Occipital lobe (tissue), 2 donors: Measurements from ENCODE around the gene PPFIA1. TPM values are rescaled to one million over a fixed set of nuclear protein-coding genes. Genes with fewer than 3 reads are reported as not detected.
"Not testable (repeated sequence)": the region's sequence is repeated elsewhere in the genome, so short reads cannot be mapped to it uniquely, and the experiment has no call there.

Source experiments
- DNase-seq: peaks from one replicate; lab custom pipeline; 2025; lab: John Stamatoyannopoulos, UW
- total RNA-seq: library from RNA; depleted of rRNA; stranded (reverse); fragments of >200 nt; gene quantifications from one replicate; pipeline ENCODE4 v1.2.3, GENCODE V29; 2014

The PPFIA1 gene
- total RNA-seq, 1 donor from 2014 or later, result 34.2 TPM

DNA sequence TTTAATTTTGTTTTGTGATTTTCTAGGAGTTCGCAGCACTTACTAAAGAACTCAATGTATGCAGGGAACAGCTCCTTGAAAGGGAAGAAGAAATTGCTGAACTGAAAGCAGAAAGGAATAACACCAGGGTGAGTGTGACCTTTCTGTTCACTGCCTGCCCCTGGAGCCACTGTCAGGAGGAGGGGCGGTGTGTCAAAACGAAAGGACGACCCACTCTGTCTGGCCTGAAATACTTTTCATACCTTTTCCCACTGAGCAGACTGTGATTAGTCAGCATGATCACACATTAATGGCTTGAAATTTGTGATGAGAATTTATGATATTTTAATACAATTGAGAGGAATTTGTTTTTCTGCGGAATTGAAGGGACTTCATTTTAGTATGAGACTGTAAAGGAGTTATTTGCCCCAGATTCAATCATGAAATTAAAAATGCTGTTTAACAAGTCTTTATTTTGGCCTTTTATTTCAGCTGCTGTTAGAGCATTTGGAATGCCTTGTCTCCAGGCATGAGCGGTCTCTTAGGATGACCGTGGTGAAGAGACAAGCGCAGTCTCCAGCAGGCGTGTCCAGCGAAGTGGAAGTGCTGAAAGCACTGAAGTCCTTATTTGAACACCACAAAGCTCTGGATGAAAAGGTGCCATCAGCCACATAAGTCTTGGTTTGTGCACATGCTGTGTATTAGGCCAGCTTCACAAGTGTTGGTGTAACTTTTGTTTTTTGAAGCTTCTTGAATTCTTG, 54.1 kb downstream of the PPFIA1 start:
- DNase-seq, result no peak

DNA sequence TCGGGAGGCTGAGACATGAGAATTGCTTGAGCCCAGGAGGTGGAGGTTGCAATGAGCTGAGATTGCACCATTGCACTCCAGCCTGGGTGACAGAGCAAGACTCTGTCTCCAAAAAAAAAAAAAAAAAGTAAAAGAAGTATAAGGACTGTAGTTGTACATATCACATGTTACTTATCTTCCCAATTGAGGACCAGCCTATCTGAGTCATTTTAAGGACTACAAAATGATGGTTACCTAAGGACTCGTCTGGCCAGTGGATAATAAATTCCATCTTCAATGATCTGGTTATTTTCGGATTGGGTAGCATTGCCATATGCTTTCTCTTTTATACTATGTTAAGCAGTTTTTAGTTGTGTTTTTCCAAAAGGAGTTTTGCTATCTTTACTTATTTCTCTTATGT, 55.3 kb downstream of the PPFIA1 start:
- DNase-seq, result no peak

DNA sequence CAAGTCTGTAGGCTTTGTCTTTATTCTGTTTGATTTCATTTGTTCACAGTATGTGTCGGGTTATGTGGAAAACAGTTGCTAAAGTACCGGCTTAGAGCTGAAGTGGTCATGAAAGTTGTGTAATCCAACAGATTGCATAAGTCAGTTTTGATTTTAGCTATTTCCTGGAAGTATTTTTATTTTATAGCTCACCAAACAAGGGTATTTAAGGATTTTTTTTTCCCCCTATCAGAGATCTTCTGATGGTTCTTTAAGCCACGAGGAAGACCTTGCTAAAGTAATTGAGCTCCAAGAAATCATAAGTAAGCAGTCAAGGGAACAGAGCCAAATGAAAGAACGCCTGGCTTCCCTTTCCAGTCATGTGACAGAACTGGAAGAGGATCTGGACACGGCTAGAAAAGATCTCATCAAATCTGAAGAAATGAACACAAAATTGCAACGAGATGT, 55.9 kb downstream of the PPFIA1 start:
- no peak for DNase-seq

DNA sequence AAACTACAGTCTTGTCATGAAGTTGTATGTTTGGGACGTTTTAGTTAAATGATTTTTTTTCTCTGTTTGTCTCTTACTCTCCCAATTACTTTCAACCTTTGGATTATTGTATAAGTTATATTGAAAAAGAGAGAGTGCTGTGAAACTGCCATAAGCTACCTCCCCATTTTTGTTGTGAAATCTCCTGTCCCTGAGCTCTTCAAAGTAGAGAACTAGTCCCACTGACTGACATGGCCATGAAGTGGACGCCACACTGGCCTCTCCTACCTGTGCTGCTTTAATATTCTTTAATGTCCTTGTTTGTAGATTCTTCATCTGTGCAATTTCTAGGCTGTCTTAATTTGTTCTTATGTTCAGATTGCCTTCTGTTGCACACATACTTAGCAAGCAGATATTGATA, 56.3 kb downstream of the PPFIA1 start:
- DNase-seq, result no peak

DNA sequence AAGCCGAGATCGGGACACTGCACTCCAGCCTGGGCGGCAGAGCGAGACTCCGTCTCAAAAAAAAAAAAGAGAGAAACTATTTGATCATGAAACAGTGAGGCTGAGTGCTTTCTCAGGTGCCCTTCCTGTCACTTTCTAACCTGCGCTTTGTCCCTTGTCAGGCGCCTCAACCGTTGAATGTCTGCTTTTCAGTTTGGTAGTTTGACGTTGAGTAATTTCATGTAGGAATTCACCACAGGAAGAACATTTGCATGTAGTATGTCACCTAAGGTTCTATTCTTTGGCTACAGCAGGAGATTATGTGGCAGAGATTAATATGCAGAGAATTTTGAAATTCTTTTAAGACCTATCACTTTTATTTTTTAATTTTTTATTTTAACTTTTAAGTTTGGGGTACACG, 57.2 kb downstream of the PPFIA1 start:
- no peak for DNase-seq

DNA sequence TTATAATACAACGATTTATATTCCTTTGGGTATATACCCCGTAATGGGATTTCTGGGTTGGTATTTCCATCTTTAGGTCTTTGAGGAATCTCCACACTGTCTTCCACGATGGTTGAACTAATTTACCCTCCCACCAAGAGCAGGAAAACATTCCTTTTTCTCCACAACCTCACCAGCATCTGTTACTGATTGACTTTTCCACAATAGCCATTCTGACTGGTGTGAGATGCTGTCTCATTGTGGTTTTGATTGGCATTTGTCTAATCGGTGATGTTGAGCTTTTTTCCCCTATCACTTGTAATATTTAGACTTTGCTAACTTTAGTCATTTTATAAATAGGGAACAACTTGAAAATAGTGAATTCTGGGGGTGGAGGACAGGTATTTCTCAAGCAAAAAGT, 58.1 kb downstream of the PPFIA1 start:
- DNase-seq, result no peak

DNA sequence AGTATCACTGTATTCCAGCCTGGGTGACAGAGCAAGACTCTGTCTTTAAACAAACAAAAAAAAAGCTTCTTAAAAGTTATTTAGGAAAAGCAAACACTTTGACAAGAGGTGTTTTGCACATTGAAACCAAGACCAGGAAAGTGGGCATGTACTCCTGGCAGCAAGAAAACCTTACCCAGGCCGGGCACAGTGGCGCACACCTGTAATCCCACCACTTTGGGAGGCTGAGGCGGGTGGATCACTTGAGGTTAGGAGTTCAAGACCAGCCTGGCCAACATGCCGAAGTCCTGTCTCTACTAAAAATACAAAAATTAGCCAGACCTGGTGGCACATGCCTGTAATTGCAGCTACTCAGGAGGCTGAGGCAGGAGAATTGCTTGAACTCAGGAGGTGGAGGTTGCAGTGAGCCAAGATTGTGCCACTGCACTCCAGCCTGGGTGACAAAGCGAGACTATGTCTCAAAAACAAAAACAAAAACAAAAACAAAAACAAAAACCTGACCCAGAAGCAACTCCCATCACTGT, 60.9 kb downstream of the PPFIA1 start:
- DNase-seq, result not testable (repeated sequence)

DNA sequence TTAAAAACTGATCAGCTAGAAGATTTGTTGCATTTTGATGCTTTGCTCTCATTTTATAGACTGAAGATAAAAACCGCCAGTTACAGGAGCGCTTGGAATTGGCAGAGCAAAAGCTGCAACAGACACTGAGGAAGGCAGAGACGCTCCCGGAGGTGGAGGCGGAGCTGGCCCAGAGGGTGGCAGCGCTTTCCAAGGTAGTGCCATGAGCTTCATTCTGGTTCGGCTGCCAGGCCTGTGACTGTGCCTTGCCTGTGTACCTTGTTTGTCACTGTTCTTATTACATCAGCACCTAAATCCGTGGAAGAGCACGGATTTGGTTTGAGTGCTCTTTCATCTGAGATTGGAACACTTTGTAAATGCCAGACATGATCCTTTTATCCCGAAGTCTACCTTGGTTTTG, 61.4 kb downstream of the PPFIA1 start:
- peak; percentile 74 for DNase-seq

DNA sequence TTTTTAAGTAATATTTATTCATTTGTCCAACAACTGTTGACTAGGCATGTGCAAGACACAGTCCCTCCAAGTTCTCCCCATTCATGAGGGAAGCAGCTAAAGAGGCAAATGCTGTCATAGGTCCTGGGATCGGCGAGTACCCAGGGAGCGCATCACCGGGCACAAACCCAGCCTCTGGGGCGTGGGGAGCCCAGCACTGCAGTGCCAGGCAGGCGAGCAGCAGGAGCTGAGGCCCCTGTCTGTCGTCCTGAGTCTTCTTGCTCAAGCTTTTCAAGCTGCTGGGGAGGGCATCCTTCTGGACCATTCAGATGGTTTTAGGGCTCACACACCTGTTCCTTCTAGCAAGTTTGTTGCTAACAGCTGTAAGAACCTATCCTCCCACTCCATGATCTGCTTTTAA, 62.1 kb downstream of the PPFIA1 start:
- DNase-seq, result no peak

DNA sequence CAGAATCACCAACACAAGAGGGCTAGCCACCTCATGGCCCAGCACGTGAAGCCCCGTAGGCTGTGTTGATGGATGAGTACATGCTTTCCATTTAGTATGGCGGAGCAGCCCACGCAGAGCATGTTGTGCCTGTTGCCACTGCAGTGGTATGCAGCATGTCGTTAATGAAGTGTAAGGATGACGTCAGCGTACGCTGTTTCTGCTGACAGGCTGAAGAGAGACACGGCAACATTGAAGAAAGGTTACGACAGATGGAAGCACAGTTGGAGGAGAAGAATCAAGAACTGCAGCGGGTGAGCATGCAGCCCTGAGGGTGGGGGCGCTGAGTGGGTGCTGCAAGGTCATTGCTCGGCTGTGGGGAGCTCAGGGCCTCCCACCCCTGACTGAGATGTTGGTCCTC, 62.8 kb downstream of the PPFIA1 start:
- peak; percentile 19 for DNase-seq

DNA sequence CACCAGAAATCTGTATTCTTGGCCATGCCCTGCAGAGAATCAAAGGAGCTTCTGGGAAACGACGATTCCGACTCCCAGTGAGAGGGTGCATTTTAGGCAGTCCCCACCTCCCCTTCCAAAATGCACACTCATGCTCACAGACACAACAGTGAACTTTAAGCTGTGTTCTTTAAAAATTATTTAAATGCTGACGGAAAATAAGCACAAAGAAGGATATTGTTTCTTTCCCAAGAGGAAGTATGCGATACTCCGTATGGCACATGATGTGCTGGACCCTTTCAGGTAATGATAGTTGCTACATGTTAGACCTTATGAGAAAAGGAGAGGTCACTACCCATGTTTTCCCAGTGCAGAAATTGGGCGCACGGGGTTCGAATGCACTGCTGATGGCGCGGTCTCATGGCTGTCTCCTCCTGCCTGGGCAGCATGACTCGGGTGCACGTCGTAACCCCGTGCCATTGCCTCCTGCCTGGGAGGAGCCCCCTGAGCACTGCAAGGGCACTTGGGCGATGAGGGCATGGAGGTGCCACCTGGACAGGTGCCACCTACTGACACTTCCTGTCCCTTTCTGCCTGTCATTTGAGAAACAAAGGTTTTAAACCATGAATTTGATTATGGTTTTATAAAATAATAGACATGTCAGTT, 64.0 kb downstream of the PPFIA1 start:
- no peak for DNase-seq

DNA sequence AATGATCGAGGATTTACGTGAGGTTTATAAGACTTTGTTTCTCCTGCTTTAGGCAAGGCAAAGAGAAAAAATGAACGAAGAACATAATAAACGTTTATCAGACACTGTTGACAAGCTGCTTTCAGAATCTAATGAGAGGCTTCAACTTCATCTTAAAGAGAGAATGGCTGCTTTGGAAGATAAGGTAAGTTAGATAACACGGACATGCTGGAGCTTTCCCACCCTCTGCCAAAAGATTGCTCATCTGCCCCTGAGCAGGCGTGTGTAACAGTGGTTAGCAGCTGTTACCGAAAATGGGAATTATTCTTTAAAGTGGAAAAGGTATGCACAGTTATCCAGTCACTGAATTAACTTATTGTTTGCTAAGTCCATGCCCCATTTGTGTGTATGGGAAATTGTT, 65.0 kb downstream of the PPFIA1 start:
- DNase-seq, result no peak

DNA sequence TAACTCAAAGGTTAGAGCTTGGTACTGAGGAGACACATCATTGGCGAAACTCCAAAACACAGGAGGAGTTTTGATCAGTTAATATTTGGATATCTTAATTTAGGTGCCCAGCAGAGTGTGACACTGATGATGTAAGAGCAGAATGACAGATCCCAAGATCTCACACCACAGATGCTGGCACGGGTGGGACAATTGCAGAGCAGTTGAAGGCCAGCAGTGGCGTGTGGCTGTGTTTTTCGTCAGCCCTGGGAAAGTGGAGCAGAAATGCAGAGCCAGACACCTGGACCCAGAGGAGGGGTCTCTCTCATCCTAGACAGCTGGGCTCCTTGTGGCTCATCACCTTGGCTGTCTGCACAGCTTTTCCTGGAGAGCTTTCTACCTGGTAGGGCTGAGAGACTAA, 68.1 kb downstream of the PPFIA1 start:
- DNase-seq, result no peak

DNA sequence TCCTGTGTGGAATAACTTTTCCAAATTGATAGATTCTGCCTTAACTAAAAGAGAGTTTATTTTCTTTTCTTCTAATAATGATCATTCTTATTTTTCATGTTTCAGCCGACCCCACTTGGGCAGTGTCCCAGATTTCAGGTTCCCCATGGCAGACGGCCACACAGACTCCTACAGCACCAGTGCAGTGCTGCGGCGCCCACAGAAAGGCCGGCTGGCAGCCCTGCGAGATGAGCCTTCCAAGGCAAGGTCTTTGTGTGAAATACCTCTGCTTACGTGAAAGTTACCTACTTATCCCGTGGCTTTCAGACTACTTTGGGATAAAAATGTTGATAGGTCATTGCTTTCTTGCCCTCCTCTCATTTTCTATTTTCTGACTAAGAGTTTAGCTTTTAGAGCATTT, 68.6 kb downstream of the PPFIA1 start:
- no peak for DNase-seq

DNA sequence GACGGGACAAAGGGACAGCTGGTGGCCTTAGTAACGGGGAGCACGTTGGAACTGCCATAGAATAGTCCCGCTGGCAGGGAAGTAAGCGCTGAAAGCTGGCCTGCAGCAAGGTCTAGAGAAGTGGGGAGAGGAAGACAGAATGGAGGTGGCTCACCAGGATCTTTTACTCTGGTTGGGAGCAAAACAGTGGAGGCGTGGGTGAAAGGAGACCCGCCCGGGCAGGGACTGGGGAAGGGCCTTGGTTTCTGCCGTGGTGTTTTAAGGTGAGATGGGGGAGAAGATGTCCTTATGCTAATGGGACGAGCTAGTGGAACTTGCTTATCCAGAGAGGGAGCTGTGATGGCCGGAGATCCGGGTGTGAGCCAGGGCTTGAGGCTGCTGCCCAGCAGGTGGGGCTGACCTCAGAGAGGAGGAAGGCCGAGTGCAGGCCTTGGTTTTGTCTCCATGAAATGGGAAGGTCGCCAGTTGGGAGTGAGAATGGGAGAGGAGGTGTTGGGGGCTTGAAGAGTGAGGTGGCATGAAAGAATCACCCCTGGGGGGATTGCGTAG, 71.5 kb downstream of the PPFIA1 start:
- DNase-seq, result no peak

DNA sequence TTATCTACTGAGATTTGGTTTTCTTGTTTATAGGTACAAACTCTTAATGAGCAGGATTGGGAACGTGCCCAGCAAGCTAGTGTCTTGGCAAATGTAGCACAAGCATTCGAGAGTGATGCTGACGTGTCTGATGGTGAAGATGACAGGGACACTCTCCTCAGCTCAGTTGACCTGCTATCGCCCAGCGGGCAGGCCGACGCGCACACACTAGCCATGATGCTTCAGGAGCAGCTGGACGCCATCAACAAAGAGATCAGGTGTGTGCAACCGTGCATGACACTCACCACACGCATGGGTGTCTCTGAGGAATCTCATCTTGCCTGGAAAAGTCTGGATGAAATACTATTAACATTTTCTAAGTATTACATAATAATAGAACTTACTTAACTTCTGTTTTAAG, 73.1 kb downstream of the PPFIA1 start:
- no peak for DNase-seq

DNA sequence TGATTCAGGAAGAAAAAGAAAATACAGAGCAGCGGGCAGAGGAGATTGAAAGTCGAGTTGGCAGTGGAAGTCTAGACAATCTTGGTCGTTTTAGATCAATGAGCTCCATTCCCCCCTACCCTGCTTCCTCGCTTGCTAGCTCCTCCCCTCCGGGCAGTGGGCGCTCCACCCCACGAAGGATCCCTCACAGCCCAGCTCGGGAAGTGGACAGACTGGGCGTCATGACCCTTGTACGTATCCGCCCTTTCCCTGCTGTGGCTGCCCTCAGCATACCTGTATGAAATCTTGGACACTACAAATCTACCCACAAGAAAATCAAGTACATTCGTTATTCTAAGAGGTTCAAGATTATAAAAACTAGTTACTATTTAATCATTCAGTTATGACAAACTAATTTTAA, 77.7 kb downstream of the PPFIA1 start:
- no peak for DNase-seq

DNA sequence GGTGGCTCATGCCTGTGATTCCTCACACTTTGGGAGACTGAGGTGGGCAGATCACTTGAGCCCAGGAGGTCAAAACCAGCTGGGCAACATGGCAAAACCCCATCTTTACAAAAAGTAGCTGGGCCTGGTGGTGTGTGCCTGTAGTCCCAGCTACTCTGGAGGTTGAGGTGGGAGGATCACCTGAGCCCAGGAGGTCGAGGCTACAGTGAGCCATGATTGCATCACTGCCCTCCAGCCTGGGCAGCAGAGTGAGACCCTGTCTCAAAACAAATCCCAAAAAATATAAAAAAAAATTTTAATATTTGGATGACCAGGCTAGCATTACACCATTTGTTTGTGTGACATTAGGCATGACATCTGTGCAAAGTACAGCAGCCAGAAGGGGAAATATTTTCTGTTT, 78.1 kb downstream of the PPFIA1 start:
- DNase-seq, result no peak

DNA sequence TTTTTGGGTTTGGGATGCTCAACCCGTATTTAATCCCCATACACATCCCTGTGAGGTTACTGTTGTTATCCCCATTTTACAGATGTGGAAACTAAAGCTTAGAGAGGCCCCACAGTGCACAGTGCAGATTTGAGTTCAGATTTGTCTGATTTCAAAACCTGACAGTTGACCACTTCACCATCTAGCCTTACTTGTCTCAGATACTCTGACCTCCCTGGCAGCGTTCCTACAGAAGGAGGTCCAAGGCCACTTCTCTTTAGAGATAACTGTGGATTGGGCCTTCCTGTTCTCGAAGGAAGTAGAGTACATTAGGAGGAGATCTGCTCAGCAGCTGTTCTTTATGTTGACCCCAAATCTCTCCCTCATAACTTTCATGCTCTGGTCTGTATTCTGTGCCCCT, 81.2 kb downstream of the PPFIA1 start:
- DNase-seq, result no peak

DNA sequence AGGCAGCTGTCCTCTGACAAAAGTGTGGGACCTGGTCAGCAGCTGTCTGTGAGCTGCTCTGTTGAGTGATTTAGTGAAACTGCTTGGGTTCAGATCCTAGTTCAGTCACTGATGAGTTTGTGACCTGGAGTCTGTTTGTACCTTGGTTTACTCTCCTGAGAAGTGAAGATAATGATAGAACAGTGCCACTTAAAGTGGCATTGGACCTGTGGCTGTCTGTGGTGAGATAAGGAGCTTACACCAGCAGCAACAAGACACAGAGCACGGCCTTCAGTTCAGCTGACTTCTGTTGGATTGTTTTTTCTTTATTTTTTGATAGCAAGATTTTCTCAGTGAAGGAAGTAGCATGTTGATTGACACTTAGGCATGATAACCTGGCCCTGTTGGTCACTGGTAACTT, 81.6 kb downstream of the PPFIA1 start:
- no peak for DNase-seq

DNA sequence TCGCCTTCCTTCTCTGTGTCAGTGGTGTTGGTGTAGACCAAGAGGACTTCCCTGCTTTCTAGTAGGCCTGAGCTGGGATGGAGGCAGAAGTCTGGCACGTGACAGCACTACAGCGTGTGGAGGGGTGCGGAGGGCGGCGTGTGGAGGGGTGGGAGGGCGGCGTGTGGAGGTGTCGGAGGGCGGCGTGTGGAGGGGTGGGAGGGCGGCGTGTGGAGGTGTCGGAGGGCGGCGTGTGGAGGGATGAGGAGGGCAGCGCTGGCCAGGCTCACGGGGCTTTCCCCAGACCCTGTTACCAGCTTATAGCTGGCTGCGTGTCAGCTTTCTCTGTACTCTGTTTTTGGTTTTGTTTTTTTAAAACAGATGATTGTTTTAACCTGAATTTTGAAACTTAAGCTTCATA, 82.1 kb downstream of the PPFIA1 start:
- no peak for DNase-seq

DNA sequence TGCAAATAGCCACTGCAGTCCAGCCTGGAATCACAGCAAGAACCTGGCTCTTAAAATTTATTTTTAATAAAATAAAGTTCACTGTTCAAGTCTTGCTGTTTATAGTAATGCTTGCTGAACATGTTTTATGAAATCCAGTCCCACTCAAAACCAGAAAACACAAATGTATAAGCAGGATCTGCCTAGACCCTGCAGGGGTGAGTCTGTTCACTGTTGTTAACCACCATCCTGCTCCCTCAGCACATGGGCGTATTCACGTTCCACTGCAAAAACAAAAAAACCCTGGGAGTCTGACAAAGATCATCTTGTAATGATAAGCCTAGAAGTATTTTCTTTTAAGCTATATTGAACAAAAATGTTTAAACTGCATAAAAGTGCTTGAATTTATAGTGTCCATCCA, 82.8 kb downstream of the PPFIA1 start:
- no peak for DNase-seq
